Transverse colon (tissue), 3 donors: ENCODE results near the gene ZBTB12.

Experiments used
- CTCF ChIP-seq, 5 experiments: fragments of 200-600 bp in 3 of 5; fragments of 450-650 bp in 2 of 5; sonication (generic) in 3 of 5; IDR thresholded peaks; 1 replicate in 2 of 5; 2 replicates in 3 of 5; pipeline ENCODE4 v1.5.1; 2016 to 2017; ENCODE audit warnings: antibody characterized with exemption in 5 of 5, inconsistent platforms in 3 of 5, mild to moderate bottlenecking in 2 of 5, moderate library complexity in 1 of 5
- EP300 ChIP-seq: sonication (generic); formaldehyde crosslinking; IDR thresholded peaks from one replicate; pipeline ENCODE4 v1.6.1; 2017; ENCODE audit warnings: antibody characterized with exemption, low read depth
- POLR2A ChIP-seq: fragments of 450-650 bp; IDR thresholded peaks from one replicate; pipeline ENCODE4 v1.6.1; 2016; ENCODE audit warnings: antibody characterized with exemption, mild to moderate bottlenecking, moderate library complexity

- TF ChIP-seq CTCF (IDR thresholded peaks at IDR 0.05) (no peak), POLR2A (peak; percentile 92), EP300 (no peak)
These were observed 23.2 kb downstream of the ZBTB12 start, which contains the start of gene SLC44A4 for GRCh38 chr6:31878726-31879125.
